HEK293T (cell line): ENCODE measurements around the gene MAGI2.

Source experiments
- CTCF ChIA-PET: fragments of 350-600 bp; formaldehyde crosslinking; extraction: SDS; loops from one replicate; lab custom pipeline; 2021; ENCODE audit warnings: antibody characterized with exemption, inconsistent platforms; lab: Yijun Ruan, JAX
- POLR2A ChIA-PET: fragments of 350-600 bp; formaldehyde crosslinking; extraction: SDS; loops from one replicate; lab custom pipeline; 2020; ENCODE audit warnings: antibody characterized with exemption, inconsistent platforms; lab: Yijun Ruan, JAX
- DNase-seq: peaks from one replicate; pipeline ENCODE4 v3.0.0; 2012; ENCODE audit warnings: mixed read lengths; ENCODE audit errors: extremely low spot score
- ARNT ChIP-seq: fragments of 450-650 bp; IDR thresholded peaks from 2 replicates; pipeline ENCODE4 v1.6.1; 2017; ENCODE audit warnings: mild to moderate bottlenecking
- BHLHE40 ChIP-seq: fragments of 450-650 bp; IDR thresholded peaks from 2 replicates; pipeline ENCODE4 v1.6.1; 2016; ENCODE audit warnings: mild to moderate bottlenecking, moderate library complexity, borderline replicate concordance
- CTBP1 ChIP-seq: fragments of 450-650 bp; IDR thresholded peaks from 2 replicates; pipeline ENCODE4 v1.6.1; 2016; ENCODE audit warnings: borderline replicate concordance
- ELF4 ChIP-seq: fragments of 450-650 bp; IDR thresholded peaks from 2 replicates; pipeline ENCODE4 v1.6.1; 2017; ENCODE audit warnings: antibody characterized with exemption
- FOXA1 ChIP-seq: fragments of 450-650 bp; IDR thresholded peaks from 2 replicates; pipeline ENCODE4 v1.6.1; 2016; ENCODE audit warnings: mild to moderate bottlenecking
- FOXK2 ChIP-seq: fragments of 450-650 bp; IDR thresholded peaks from 2 replicates; pipeline ENCODE4 v1.6.1; 2016; ENCODE audit warnings: mild to moderate bottlenecking
- FOXM1 ChIP-seq: fragments of 450-650 bp; IDR thresholded peaks from 2 replicates; pipeline ENCODE4 v1.6.1; 2017; ENCODE audit warnings: mild to moderate bottlenecking, borderline replicate concordance
- HDGF ChIP-seq: fragments of 450-650 bp; IDR thresholded peaks from 2 replicates; pipeline ENCODE4 v1.6.1; 2017; ENCODE audit warnings: antibody characterized with exemption, borderline replicate concordance
- L3MBTL2 ChIP-seq: fragments of 450-650 bp; conservative IDR thresholded peaks from 2 replicates; pipeline ENCODE4 v1.6.1; 2016; ENCODE audit warnings: mild to moderate bottlenecking
- LEF1 ChIP-seq: fragments of 450-650 bp; IDR thresholded peaks from 2 replicates; pipeline ENCODE4 v1.6.1; 2017; ENCODE audit warnings: mild to moderate bottlenecking, borderline replicate concordance
- NFRKB ChIP-seq: fragments of 450-650 bp; IDR thresholded peaks from 2 replicates; pipeline ENCODE4 v1.6.1; 2016; ENCODE audit warnings: mild to moderate bottlenecking, moderate library complexity
- SP1 ChIP-seq: fragments of 450-650 bp; IDR thresholded peaks from 2 replicates; pipeline ENCODE4 v1.6.1; 2017
- SUZ12 ChIP-seq: fragments of 450-650 bp; IDR thresholded peaks from 2 replicates; pipeline ENCODE4 v1.6.1; 2016; ENCODE audit warnings: mild to moderate bottlenecking
- TARDBP ChIP-seq: fragments of 450-650 bp; IDR thresholded peaks from 2 replicates; pipeline ENCODE4 v1.6.1; 2016
- ZNF384 ChIP-seq: fragments of 450-650 bp; IDR thresholded peaks from 2 replicates; pipeline ENCODE4 v1.6.1; 2016
- TF ChIP-seq, protein P1 (sequence below): fragments of 450-650 bp; IDR thresholded peaks from 2 replicates; pipeline ENCODE4 v1.6.1; 2016

The MAGI2 gene

DNA sequence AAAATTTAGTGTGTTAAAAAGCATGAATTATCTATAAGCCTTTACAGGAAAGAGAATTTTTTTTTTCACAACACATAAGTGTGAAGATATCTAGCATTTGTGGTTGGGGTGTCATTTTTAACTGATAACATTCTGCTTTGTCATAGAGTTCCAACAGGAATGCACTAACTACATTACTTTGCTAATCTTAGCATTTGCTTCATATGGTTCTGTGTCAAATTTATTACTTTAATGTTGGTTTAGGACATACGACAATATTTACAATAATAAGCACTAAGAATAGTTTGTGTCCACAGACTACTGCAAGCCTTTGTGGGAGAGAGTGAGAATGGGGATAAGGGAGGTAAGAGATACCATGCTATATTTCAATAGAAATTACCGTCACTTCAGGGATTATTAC lies 40.6 kb upstream of the MAGI2 start:
- POLR2A ChIA-PET = no interaction called here
- TF ChIP-seq FOXM1 (no peak), FOXA1 (no peak)
- DNase-seq = no peak
- CTCF ChIA-PET = no interaction called here

DNA sequence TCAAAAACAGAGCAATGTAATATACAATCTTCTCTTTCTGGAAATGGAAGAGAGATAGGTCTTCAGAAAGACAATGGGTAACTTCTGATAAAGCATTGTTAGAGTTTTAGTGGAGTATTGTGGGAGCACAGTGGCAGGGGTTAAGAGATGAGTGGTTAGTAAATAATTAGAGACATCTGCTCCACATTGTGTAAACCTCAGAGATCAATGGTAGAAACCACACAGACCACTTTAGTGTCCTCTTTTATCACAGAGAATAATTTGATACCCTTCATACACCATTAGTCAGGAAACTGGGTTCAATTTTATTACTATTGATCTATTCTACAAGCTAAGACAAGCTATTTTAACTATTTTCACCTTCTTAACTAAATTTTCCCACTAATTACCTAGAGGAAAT lies 35.9 kb upstream of the MAGI2 start:
- CTCF ChIA-PET = no interaction called here
- no peak for DNase-seq
- TF ChIP-seq ELF4 = no peak
- TF ChIP-seq L3MBTL2 = no peak
- no peak for TF ChIP-seq BHLHE40
- TF ChIP-seq LEF1 = no peak
- TF ChIP-seq FOXA1 = no peak
- POLR2A ChIA-PET = no interaction called here

DNA sequence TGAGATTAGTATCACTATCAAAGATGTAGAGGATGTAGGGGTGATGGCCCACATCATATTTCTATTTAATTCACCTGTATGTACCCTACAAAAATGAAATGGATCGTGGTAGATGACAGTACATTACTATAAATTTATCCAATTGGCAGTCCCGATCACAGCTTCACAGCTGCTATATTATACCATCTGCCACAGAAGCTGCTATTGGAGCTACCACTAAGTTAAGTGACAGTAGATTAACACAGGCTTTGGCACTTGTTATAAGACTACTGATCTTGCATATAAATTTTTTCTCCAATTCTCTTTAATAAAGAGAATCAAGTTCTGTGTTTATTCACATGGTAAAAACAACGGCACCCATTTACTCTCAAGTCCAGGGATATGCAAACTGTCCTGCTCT lies 24.9 kb upstream of the MAGI2 start:
- no peak for TF ChIP-seq ARNT
- TF ChIP-seq FOXK2 = no peak
- no peak for TF ChIP-seq SUZ12
- TF ChIP-seq ELF4 = no peak
- no peak for TF ChIP-seq L3MBTL2
- no peak for TF ChIP-seq FOXA1
- TF ChIP-seq HDGF = no peak
- TF ChIP-seq SP1 = no peak
- TF ChIP-seq FOXM1 = no peak
- no peak for TF ChIP-seq LEF1
- no peak for TF ChIP-seq NFRKB
- TF ChIP-seq CTBP1 = no peak
- TF ChIP-seq BHLHE40 = no peak
- TF ChIP-seq, protein P1, sequence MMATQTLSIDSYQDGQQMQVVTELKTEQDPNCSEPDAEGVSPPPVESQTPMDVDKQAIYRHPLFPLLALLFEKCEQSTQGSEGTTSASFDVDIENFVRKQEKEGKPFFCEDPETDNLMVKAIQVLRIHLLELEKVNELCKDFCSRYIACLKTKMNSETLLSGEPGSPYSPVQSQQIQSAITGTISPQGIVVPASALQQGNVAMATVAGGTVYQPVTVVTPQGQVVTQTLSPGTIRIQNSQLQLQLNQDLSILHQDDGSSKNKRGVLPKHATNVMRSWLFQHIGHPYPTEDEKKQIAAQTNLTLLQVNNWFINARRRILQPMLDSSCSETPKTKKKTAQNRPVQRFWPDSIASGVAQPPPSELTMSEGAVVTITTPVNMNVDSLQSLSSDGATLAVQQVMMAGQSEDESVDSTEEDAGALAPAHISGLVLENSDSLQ = no peak
- TF ChIP-seq TARDBP = no peak
- no peak for TF ChIP-seq ZNF384
- ChIA-PET POLR2A (no interaction called here), CTCF (no interaction called here)
- no peak for DNase-seq

DNA sequence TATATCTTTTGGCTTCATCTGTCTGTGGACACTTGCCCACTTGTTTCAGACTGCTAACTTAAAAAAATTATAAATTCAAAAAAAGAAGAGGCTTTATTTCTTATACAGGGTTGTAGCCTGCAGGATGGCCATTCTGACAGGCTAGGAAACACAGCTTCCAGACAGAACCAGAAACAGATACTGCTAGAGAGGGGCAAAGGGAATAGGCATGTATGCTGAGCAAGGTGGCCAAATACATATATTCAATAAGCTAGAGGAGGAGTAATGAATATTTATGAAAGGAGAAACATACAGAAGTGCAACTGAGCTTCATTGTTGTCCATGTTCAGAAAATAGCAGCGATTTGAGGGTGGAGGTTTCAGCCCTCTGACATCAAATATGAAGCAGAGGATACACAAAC lies 22.0 kb upstream of the MAGI2 start:
- CTCF ChIA-PET = no interaction called here
- POLR2A ChIA-PET = no interaction called here
- DNase-seq = no peak
- TF ChIP-seq FOXK2 (no peak), FOXA1 (no peak), TARDBP (no peak), HDGF (no peak)

DNA sequence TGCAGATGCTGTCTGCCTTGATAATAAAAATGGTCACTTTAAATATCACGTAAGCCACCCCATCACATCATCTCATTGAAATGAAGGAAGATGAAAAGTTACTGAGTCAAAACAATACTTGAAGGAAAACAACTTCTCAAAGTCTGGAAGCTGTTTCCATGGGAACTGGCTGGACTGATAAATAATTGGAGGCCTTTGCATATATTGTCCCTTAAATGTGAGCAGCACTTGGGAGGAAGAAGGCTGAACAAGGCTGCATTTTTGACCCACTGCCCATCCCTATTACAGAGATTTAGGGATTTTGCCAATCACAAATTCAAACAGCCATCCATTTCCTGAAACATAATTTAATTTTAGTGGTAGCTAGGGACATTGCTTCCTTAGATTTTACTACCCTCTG lies 18.2 kb upstream of the MAGI2 start:
- CTCF ChIA-PET = no interaction called here
- no peak for DNase-seq
- POLR2A ChIA-PET = no interaction called here
- no peak for TF ChIP-seq SP1
- no peak for TF ChIP-seq ELF4
- no peak for TF ChIP-seq NFRKB

DNA sequence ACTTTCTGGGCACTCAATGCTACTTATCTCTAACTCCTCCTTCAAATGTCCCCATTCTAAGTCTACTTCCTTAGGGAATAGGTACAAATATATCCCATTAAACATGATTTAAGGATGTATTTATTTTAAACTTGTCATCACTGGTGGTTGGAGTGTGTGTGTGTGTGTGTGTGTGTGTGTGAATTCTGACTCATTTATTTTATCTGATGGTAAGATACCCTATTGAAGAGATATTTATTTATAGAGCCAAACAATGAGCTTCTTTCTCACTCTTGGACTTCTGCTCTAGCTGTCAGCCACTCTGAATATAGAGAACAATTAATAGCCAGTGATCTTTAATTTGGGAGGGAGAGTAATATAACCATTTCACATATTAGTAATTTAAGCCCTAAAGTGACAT lies 17.8 kb upstream of the MAGI2 start:
- POLR2A ChIA-PET = no interaction called here
- TF ChIP-seq FOXA1 (no peak), SP1 (no peak), L3MBTL2 (no peak), SUZ12 (no peak), CTBP1 (no peak), ARNT (no peak), LEF1 (no peak), NFRKB (no peak)
- CTCF ChIA-PET = no interaction called here
- DNase-seq = no peak

DNA sequence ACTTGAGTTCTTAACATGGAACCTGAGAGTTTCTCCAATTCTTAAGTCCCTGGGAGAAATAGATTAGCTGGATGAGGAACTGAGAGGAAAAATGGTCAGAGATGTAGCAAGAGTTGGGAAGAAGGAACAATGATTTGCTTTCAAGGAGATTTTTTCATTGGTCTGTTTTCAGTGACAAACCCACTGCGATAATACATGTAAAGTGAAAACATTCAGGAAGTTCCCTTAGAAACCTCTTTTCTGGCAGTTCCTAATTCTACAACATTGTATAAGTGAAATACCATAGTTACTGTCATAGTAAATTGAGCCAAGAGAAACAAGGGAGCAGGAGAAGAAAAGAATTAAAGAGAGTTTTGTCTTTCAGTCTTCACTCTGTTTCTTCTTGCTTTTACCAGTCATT lies 12.1 kb upstream of the MAGI2 start:
- ChIA-PET POLR2A (no interaction called here), CTCF (no interaction called here)
- DNase-seq = no peak
- no peak for TF ChIP-seq HDGF
- no peak for TF ChIP-seq SP1
- no peak for TF ChIP-seq ARNT
- no peak for TF ChIP-seq CTBP1
- no peak for TF ChIP-seq TARDBP
- TF ChIP-seq FOXA1 = no peak
- no peak for TF ChIP-seq SUZ12
- no peak for TF ChIP-seq ELF4
- no peak for TF ChIP-seq FOXM1
- TF ChIP-seq, protein P1 = no peak
- no peak for TF ChIP-seq L3MBTL2
- no peak for TF ChIP-seq BHLHE40
- TF ChIP-seq LEF1 = no peak
- no peak for TF ChIP-seq NFRKB
- no peak for TF ChIP-seq FOXK2
- no peak for TF ChIP-seq ZNF384

DNA sequence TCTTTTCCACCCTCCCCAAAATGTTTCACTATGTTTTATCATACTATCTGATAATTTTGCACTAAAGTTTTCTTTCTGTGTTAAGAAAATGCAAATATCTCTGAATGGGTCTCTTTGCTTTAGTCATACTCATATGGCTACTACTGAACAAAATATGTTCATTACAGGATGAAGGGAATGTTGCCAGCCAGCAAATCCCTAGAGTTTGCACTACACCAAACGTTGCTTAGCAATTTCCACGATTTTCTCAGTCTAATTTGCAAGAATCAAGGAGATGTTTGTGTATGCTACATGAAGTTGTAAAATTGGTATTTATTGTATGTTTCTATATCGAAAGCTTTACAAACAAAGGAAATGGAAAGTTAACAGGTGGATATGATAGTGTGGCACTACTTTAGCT lies 10.6 kb upstream of the MAGI2 start:
- ChIA-PET POLR2A (no interaction called here), CTCF (no interaction called here)
- TF ChIP-seq, protein P1 = no peak
- TF ChIP-seq SUZ12 (no peak), ZNF384 (no peak), HDGF (no peak), FOXM1 (no peak)
- no peak for DNase-seq
